Kidney (tissue), 14 donors: ENCODE measurements around the gene UBR3. TPM values are rescaled to one million over a fixed set of nuclear protein-coding genes. Genes with fewer than 3 reads are reported as not detected.
A peak's percentile ranks its signal among the peaks of the same experiment; 100 is the strongest.

ENCODE experiments used
- DNase-seq, 5 donors: peaks; one replicate each; pipeline ENCODE4 v3.0.0-alpha.2; 2013 to 2020
- FAIRE-seq: peaks from 2 replicates; lab custom pipeline; 2012; peaks lifted over from hg19 to GRCh38; lab: Jason Lieb, UNC
- H3K27ac ChIP-seq, 2 donors: one replicate each; pipeline ENCODE4 v1.7.0; 2013; ENCODE audit warnings: low read depth in 2 of 2, low read length in 2 of 2, inconsistent platforms in 1 of 2
- H3K27me3 ChIP-seq: one replicate; pipeline ENCODE4 v1.7.1; 2013; ENCODE audit warnings: low read length, inconsistent platforms; ENCODE audit not compliant: control insufficient read depth, insufficient read depth
- H3K36me3 ChIP-seq, 3 donors: one replicate each; pipeline versions ENCODE4 v1.7.0 to v1.7.1; 2013; ENCODE audit warnings: low read length in 3 of 3, control low read depth in 1 of 3, inconsistent platforms in 1 of 3; ENCODE audit not compliant: insufficient read depth in 3 of 3, control insufficient read depth in 2 of 3
- H3K4me1 ChIP-seq, 3 donors: one replicate each; pipeline versions ENCODE4 v1.7.0 to v1.7.1; 2013; ENCODE audit warnings: low read length in 3 of 3, inconsistent platforms in 1 of 3, low read depth in 1 of 3; ENCODE audit not compliant: control insufficient read depth in 2 of 3, insufficient read depth in 2 of 3
- H3K4me3 ChIP-seq, 3 donors: one replicate each; pipeline versions ENCODE4 v1.7.0 to v1.8.1; 2013; ENCODE audit warnings: low read length in 3 of 3, control low read depth in 1 of 3, inconsistent platforms in 1 of 3
- H3K9ac ChIP-seq, 3 donors: one replicate each; pipeline versions ENCODE4 v1.7.0 to v1.7.1; 2013; ENCODE audit warnings: low read length in 3 of 3, control low read depth in 1 of 3, inconsistent platforms in 1 of 3
- H3K9me3 ChIP-seq, 3 donors: one replicate each; pipeline versions ENCODE4 v1.7.0 to v1.7.1; 2013; ENCODE audit warnings: low read length in 3 of 3, control low read depth in 1 of 3, inconsistent platforms in 1 of 3; ENCODE audit not compliant: control insufficient read depth in 2 of 3, insufficient read depth in 1 of 3
- intact Hi-C: fragments of 100-400 bp; cut with DNase I; formaldehyde crosslinking; loops from one replicate; pipeline ENCODE4 v1.11.1; 2022
- polyA plus RNA-seq: library from polyadenylated mRNA; stranded (reverse); fragments of 350-450 nt; fragmentation: Illumina TruSeq; extraction: RNeasy Lipid Tissue Mini Kit (QIAGEN cat#74804); gene quantifications from one replicate; pipeline ENCODE4 v1.2.3, GENCODE V29; 2014; ENCODE audit warnings: low read depth, low replicate concordance; ENCODE audit not compliant: insufficient read depth
- total RNA-seq: library from RNA; stranded (reverse); fragmentation: NEBNext Ultra II Directional; extraction: Animal tissue kit (Norgen Biotek cat#: 25700); gene quantifications from one replicate; pipeline ENCODE4 v1.2.1, GENCODE V29; 2021
- TF ChIP-seq, protein P1 (sequence below): IDR thresholded peaks from 3 replicates; pipeline ENCODE4 v1.5.1; 2012; ENCODE audit warnings: mild to moderate bottlenecking, moderate library complexity, borderline replicate concordance; ENCODE audit not compliant: insufficient read depth; ENCODE audit errors: extremely low read depth
- donor health status: control.
- donor health status: control.
- donor health status: control.
- donor health status: control.
- donor health status: control.
- donor health status: DM: yes; HTN: yes; CAD: no.
- donor health status: Normal renal cell carcinoma (clear cell type).

The UBR3 gene
- total and polyA plus RNA-seq, 2 donors from 2014 or later: 10.2 to 41.0 TPM

- Histone ChIP-seq H3K9ac (no peak overlapping the region), H3K27ac (no peak overlapping the region), H3K4me1 (no peaks in the 10 kb centered on the region), H3K36me3 (no peaks in the 10 kb centered on the region), H3K9me3 (no peaks in the 10 kb centered on the region), H3K27me3 (no peaks in the 10 kb centered on the region), H3K4me3 (no peak overlapping the region)
- FAIRE-seq (no peak), DNase-seq (no peak)
- TF ChIP-seq, protein P1, sequence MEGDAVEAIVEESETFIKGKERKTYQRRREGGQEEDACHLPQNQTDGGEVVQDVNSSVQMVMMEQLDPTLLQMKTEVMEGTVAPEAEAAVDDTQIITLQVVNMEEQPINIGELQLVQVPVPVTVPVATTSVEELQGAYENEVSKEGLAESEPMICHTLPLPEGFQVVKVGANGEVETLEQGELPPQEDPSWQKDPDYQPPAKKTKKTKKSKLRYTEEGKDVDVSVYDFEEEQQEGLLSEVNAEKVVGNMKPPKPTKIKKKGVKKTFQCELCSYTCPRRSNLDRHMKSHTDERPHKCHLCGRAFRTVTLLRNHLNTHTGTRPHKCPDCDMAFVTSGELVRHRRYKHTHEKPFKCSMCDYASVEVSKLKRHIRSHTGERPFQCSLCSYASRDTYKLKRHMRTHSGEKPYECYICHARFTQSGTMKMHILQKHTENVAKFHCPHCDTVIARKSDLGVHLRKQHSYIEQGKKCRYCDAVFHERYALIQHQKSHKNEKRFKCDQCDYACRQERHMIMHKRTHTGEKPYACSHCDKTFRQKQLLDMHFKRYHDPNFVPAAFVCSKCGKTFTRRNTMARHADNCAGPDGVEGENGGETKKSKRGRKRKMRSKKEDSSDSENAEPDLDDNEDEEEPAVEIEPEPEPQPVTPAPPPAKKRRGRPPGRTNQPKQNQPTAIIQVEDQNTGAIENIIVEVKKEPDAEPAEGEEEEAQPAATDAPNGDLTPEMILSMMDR: no peak
- intact Hi-C loops: no loop called here
Measured at GRCh38 chr2:170014769-170015168, 187.5 kb downstream of the UBR3 start.

GRCh38 chr2:170017860-170018532 lies 190.7 kb downstream of the UBR3 start:
- TF ChIP-seq, protein P1: no peak
- Histone ChIP-seq H3K4me1 (no peaks in the 10 kb centered on the region), H3K27me3 (no peaks in the 10 kb centered on the region), H3K4me3 (no peak overlapping the region), H3K9ac (no peak overlapping the region), H3K9me3 (no peaks in the 10 kb centered on the region), H3K36me3 (peaks cover 0 to 2% (median 2%) of the 10 kb centered on the region in 3 donors), H3K27ac (no peak overlapping the region)
- FAIRE-seq (no peak), DNase-seq (peak in 1 of 5 donors; percentile 24)
- intact Hi-C loops: no loop called here

DNA sequence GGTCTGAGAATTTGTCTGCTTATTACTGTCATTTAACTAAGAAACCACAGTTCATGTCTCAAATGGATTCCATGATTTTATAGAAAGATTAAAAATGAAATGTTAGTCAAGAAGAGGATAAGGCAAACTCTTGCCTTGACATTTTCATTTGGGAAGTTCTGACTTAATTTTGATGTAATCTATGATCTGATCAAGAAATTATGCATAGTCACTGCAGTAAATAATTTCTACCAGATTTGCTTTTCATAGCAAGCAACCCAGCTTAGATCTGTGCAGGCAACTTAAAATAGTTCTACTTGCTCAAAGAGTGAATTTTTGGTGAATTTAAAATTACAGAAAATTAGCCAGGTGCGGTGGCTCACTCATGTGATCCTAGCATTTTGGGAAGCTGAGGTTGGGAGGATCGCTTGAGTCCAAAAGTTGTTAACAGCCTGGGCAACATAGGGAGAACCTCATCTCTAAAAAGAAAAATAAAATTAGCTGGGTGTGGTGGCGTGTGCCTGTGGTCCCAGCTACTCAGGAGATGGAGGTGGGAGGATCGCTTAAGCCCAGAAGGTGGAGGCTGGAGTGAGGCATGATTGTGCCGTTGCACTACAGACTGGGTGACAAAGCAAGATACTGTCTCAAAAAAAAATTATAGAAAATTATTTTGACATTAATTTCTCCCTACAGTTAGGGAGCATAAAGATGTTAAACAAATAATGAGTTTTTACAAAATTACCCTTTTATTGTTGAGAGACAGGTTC lies 192.0 kb downstream of the UBR3 start:
- DNase-seq (no peak), FAIRE-seq (no peak)
- TF ChIP-seq, protein P1: no peak

More for the DNA sequence above, 192.0 kb downstream of the UBR3 start:
- H3K4me3 ChIP-seq: no peak overlapping the region
- intact Hi-C loops: no loop called here
- H3K9ac ChIP-seq: no peak overlapping the region
- no peaks in the 10 kb centered on the region for H3K4me1 ChIP-seq
- no peaks in the 10 kb centered on the region for H3K9me3 ChIP-seq
- H3K27me3 ChIP-seq: no peaks in the 10 kb centered on the region
- peaks cover 0 to 2% (median 2%) of the 10 kb centered on the region in 3 donors for H3K36me3 ChIP-seq
- H3K27ac ChIP-seq: no peak overlapping the region
